Trophoblast cell (in vitro differentiated cells and primary cell): ENCODE results near the gene GAPDHS.
A peak's percentile ranks its signal among the peaks of the same experiment; 100 is the strongest.

Experiments used
- DNase-seq, 2 donors: peaks; one replicate each; pipeline ENCODE4 v3.0.0-alpha.2; 2016
- H2AFZ ChIP-seq: 2 replicates; pipeline ENCODE4 v1.6.1; 2013; ENCODE audit warnings: low read length, moderate library complexity, mild to moderate bottlenecking; ENCODE audit not compliant: insufficient read depth, poor library complexity
- H2AK5ac ChIP-seq: 2 replicates; pipeline ENCODE4 v1.6.1; 2013; ENCODE audit warnings: mild to moderate bottlenecking, low read length
- H2BK120ac ChIP-seq: 2 replicates; pipeline ENCODE4 v1.6.1; 2013; ENCODE audit warnings: low read length, mild to moderate bottlenecking, moderate library complexity; ENCODE audit not compliant: insufficient read depth, poor library complexity
- H2BK12ac ChIP-seq: 2 replicates; pipeline ENCODE4 v1.6.1; 2013; ENCODE audit warnings: mild to moderate bottlenecking, low read length, moderate library complexity
- H2BK5ac ChIP-seq: 2 replicates; pipeline ENCODE4 v1.6.1; 2013; ENCODE audit warnings: low read length, low read depth, moderate library complexity, mild to moderate bottlenecking; ENCODE audit not compliant: poor library complexity
- H3K14ac ChIP-seq: 2 replicates; pipeline ENCODE4 v1.6.1; 2013; ENCODE audit warnings: mild to moderate bottlenecking, low read length
- H3K18ac ChIP-seq: 2 replicates; pipeline ENCODE4 v1.6.1; 2013; ENCODE audit warnings: mild to moderate bottlenecking, low read length
- H3K23ac ChIP-seq: 2 replicates; pipeline ENCODE4 v1.6.1; 2013; ENCODE audit warnings: low read length
- H3K27ac ChIP-seq: 2 replicates; pipeline ENCODE4 v1.5.1; 2013; ENCODE audit warnings: low read depth, mild to moderate bottlenecking, inconsistent platforms, low read length, moderate library complexity
- H3K27me3 ChIP-seq: 2 replicates; pipeline ENCODE4 v1.6.1; 2013; ENCODE audit warnings: inconsistent platforms, mild to moderate bottlenecking, low read length, moderate library complexity; ENCODE audit not compliant: insufficient read depth
- H3K36me3 ChIP-seq, 2 experiments: 1 replicate in 1 of 2; 2 replicates in 1 of 2; pipeline ENCODE4 v1.6.1; 2013; ENCODE audit warnings: low read length in 2 of 2, mild to moderate bottlenecking in 2 of 2, moderate library complexity in 1 of 2; ENCODE audit not compliant: insufficient read depth in 2 of 2, control insufficient read depth in 1 of 2
- H3K4ac ChIP-seq: 2 replicates; pipeline ENCODE4 v1.6.1; 2013; ENCODE audit warnings: low read depth, mild to moderate bottlenecking, low read length, moderate library complexity
- H3K4me1 ChIP-seq, 2 experiments: 1 replicate in 1 of 2; 2 replicates in 1 of 2; pipeline ENCODE4 v1.6.1; 2013; ENCODE audit warnings: low read length in 2 of 2, mild to moderate bottlenecking in 2 of 2, moderate library complexity in 1 of 2; ENCODE audit not compliant: insufficient read depth in 2 of 2, control insufficient read depth in 1 of 2
- H3K4me2 ChIP-seq: 2 replicates; pipeline ENCODE4 v1.6.1; 2013; ENCODE audit warnings: inconsistent platforms, mild to moderate bottlenecking, low read length, moderate library complexity
- H3K4me3 ChIP-seq: 2 replicates; pipeline ENCODE4 v1.5.1; 2013; ENCODE audit warnings: mild to moderate bottlenecking, low read depth, low read length, inconsistent platforms
- H3K79me1 ChIP-seq: one replicate; pipeline ENCODE4 v1.6.1; 2013; ENCODE audit warnings: low read length
- H3K79me2 ChIP-seq: 2 replicates; pipeline ENCODE4 v1.6.1; 2013; ENCODE audit warnings: low read length, mild to moderate bottlenecking; ENCODE audit not compliant: control insufficient read depth, insufficient read depth, poor library complexity
- H3K9ac ChIP-seq: 2 replicates; pipeline ENCODE4 v1.6.1; 2013; ENCODE audit warnings: mild to moderate bottlenecking, low read length
- H3K9me3 ChIP-seq: 2 replicates; pipeline ENCODE4 v1.6.1; 2013; ENCODE audit warnings: low read depth, mild to moderate bottlenecking, control low read depth, inconsistent platforms, low read length; ENCODE audit not compliant: insufficient read depth
- H4K12ac ChIP-seq: 2 replicates; pipeline ENCODE4 v1.6.1; 2013; ENCODE audit warnings: low read depth, mild to moderate bottlenecking, low read length, moderate library complexity
- H4K8ac ChIP-seq: 2 replicates; pipeline ENCODE4 v1.6.1; 2013; ENCODE audit warnings: low read depth, mild to moderate bottlenecking, low read length, moderate library complexity
- H4K91ac ChIP-seq: one replicate; pipeline ENCODE4 v1.6.1; 2013; ENCODE audit warnings: low read depth, mild to moderate bottlenecking, low read length, moderate library complexity
- WGBS: extraction: QIAGEN DNeasy Blood & Tissue Kit; methylation state at CpG from one replicate; pipeline ENCODE4 v1.1.7; 2013; ENCODE audit warnings: missing lambda C conversion rate; ENCODE audit not compliant: insufficient read length, insufficient coverage; ENCODE audit errors: extremely low coverage; 5-methylcytosine and 5-hydroxymethylcytosine counted together

Gene GAPDHS

DNA sequence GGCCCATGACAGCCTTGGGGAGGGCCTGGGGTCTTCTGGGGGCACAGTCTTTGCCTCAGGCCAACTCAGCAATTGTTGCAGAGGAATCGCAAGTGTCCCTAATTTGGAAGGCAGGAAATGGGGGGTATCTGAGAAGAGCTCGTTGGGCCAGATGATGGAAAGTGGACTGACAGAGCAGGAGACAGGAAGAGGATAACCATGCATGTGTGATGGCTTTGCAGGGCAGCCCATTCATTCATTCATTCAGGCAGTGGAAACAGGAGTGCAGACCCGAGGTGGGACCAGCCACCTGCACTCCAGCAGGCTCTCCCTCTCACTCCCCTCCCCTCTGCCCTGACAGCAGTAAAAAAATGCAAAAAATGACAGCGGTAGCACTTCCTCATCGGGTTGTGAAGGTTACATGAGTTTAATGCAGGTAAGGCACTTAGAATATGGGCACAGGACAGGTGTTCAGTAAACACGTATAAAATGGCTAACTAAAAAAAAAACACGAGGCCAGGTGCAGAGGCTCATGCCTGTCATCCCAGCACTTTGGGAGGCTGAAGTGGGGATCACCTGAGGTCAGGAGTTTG, 7.2 kb downstream of the GAPDHS start:
- no peak overlapping the region for H2BK120ac ChIP-seq
- H3K36me3 ChIP-seq: peaks cover 7 to 12% of the 10 kb centered on the region in 2 experiments
- H3K18ac ChIP-seq: no peak overlapping the region
- no peaks in the 10 kb centered on the region for H3K27me3 ChIP-seq
- H3K14ac ChIP-seq: no peak overlapping the region
- no peak overlapping the region for H3K4me2 ChIP-seq
- no peak overlapping the region for H2BK5ac ChIP-seq
- H4K12ac ChIP-seq: no peak overlapping the region
- no peak overlapping the region for H3K27ac ChIP-seq
- H2AFZ ChIP-seq: no peak overlapping the region
- H3K79me2 ChIP-seq: peaks cover 4% of the 10 kb centered on the region
- H3K4me3 ChIP-seq: no peak overlapping the region
- H4K8ac ChIP-seq: no peak overlapping the region
- no peaks in the 10 kb centered on the region for H3K9me3 ChIP-seq
- no peak overlapping the region for H3K9ac ChIP-seq
- no CpG with 5 or more reads among the region's 7 CpGs for WGBS
- no peak overlapping the region for H3K4ac ChIP-seq
- no peak for DNase-seq
- peaks cover 5 to 7% of the 10 kb centered on the region in 2 experiments for H3K4me1 ChIP-seq
- H3K79me1 ChIP-seq: peaks cover 4% of the 10 kb centered on the region
- no peak overlapping the region for H2AK5ac ChIP-seq
- no peak overlapping the region for H4K91ac ChIP-seq
- H2BK12ac ChIP-seq: no peak overlapping the region
- no peak overlapping the region for H3K23ac ChIP-seq

- Histone ChIP-seq H3K79me1 (peaks cover 7% of the 10 kb centered on the region), H3K18ac (no peak overlapping the region), H4K12ac (no peak overlapping the region), H3K36me3 (peaks cover 10 to 15% of the 10 kb centered on the region in 2 experiments), H2BK5ac (no peak overlapping the region), H3K4me3 (no peak overlapping the region), H3K27ac (no peak overlapping the region), H3K4me1 (peaks cover 9 to 12% of the 10 kb centered on the region in 2 experiments), H3K79me2 (peaks cover 7% of the 10 kb centered on the region), H4K91ac (no peak overlapping the region), H3K9ac (no peak overlapping the region), H3K4me2 (no peak overlapping the region), H2BK12ac (no peak overlapping the region), H3K4ac (no peak overlapping the region), H3K9me3 (no peaks in the 10 kb centered on the region), H3K23ac (no peak overlapping the region), H2AFZ (no peak overlapping the region), H2BK120ac (no peak overlapping the region), H2AK5ac (no peak overlapping the region), H4K8ac (no peak overlapping the region), H3K14ac (no peak overlapping the region), H3K27me3 (no peaks in the 10 kb centered on the region)
- no peak for DNase-seq
- no CpG with 5 or more reads among the region's 11 CpGs for WGBS
Observed at GRCh38 chr19:35542209-35542608, 9.0 kb downstream of the GAPDHS start.

- H2AFZ ChIP-seq: no peak overlapping the region
- H3K18ac ChIP-seq: no peak overlapping the region
- H3K9ac ChIP-seq: no peak overlapping the region
- no peak overlapping the region for H4K8ac ChIP-seq
- no peak overlapping the region for H3K27ac ChIP-seq
- peaks cover 11 to 19% of the 10 kb centered on the region in 2 experiments for H3K36me3 ChIP-seq
- no peak overlapping the region for H3K4me2 ChIP-seq
- H3K79me1 ChIP-seq: peaks cover 7% of the 10 kb centered on the region
- H4K91ac ChIP-seq: no peak overlapping the region
- WGBS: no CpG with 5 or more reads among the region's 15 CpGs
- no peak overlapping the region for H3K4ac ChIP-seq
- H2BK120ac ChIP-seq: no peak overlapping the region
- H3K4me1 ChIP-seq: peaks cover 9 to 15% of the 10 kb centered on the region in 2 experiments
- peaks cover 7% of the 10 kb centered on the region for H3K79me2 ChIP-seq
- no peak overlapping the region for H3K14ac ChIP-seq
- no peak overlapping the region for H2AK5ac ChIP-seq
- H3K4me3 ChIP-seq: no peak overlapping the region
- no peaks in the 10 kb centered on the region for H3K9me3 ChIP-seq
- DNase-seq: no peak
- H2BK12ac ChIP-seq: no peak overlapping the region
- no peak overlapping the region for H3K23ac ChIP-seq
- H4K12ac ChIP-seq: no peak overlapping the region
- no peak overlapping the region for H2BK5ac ChIP-seq
- H3K27me3 ChIP-seq: no peaks in the 10 kb centered on the region
Observed at GRCh38 chr19:35543280-35544109, 10.2 kb downstream of the GAPDHS start.

DNA sequence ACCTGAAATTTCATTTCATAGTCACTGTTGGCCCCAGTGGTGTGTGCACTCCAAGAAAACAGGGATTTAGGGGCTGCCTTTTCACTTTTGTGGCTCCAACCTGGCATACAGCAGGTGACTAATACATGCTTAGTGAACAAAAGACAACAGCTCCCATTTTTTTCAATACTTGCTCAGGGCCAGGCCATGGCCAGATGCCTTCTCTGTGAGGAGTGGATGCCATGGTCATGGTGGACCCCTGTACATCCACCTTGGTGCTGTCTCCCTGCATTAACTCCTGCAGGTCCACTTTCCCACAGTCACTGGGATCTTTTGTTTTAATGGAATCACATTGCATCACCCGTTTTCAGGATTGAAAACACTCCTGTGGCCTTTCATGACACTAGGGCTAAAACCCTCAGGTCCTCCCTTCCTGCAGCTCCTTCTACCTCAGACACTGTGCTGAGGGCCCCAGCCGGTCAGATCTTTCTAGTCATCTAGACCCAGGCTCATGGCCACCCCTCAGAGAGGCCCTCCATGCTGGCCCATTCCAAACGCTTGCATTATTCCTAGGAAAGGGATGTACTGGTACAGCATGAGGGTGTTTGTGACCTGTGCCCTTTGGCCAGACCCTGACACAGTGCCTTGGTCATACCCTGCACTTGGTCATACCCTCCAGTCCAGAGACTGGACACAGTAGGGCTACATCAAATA, 11.0 kb downstream of the GAPDHS start:
- H3K4ac ChIP-seq: peak overlapping the region; percentile 6
- no peak overlapping the region for H3K9ac ChIP-seq
- H4K8ac ChIP-seq: peak overlapping the region; percentile 70
- no peak overlapping the region for H3K27ac ChIP-seq
- H4K12ac ChIP-seq: peak overlapping the region; percentile 37
- H3K4me2 ChIP-seq: peak overlapping the region; percentile 84
- peaks cover 7% of the 10 kb centered on the region for H3K79me1 ChIP-seq
- DNase-seq: no peak
- H3K4me3 ChIP-seq: peak overlapping the region; percentile 87
- H2BK120ac ChIP-seq: no peak overlapping the region
- no peak overlapping the region for H2AK5ac ChIP-seq
- peaks cover 9 to 15% of the 10 kb centered on the region in 2 experiments for H3K4me1 ChIP-seq
- H2AFZ ChIP-seq: peak overlapping the region; percentile 0
- H3K79me2 ChIP-seq: peaks cover 7% of the 10 kb centered on the region
- H3K9me3 ChIP-seq: no peaks in the 10 kb centered on the region
- no peak overlapping the region for H3K23ac ChIP-seq
- no CpG with 5 or more reads among the region's 3 CpGs for WGBS
- H4K91ac ChIP-seq: no peak overlapping the region
- H2BK12ac ChIP-seq: no peak overlapping the region
- no peak overlapping the region for H3K14ac ChIP-seq
- H3K36me3 ChIP-seq: peaks cover 11 to 19% of the 10 kb centered on the region in 2 experiments
- H3K27me3 ChIP-seq: no peaks in the 10 kb centered on the region
- no peak overlapping the region for H2BK5ac ChIP-seq
- H3K18ac ChIP-seq: no peak overlapping the region
